PC-3 (cell line): ENCODE data around the gene TOR2A.

Experiments used
- EZH2 ChIP-seq: fragments of 300-600 bp; sonication (generic); IDR thresholded peaks from one replicate; pipeline ENCODE4 v1.6.1; 2017; ENCODE audit warnings: antibody characterized with exemption, mild to moderate bottlenecking, low read length; ENCODE audit not compliant: unreplicated experiment
- EZH2phosphoT487 ChIP-seq: fragments of 300-600 bp; sonication (generic); IDR thresholded peaks from 2 replicates; pipeline ENCODE4 v1.6.1; 2018; ENCODE audit warnings: mild to moderate bottlenecking, antibody characterized with exemption, low read length, borderline replicate concordance
- TF ChIP-seq, protein P1 (sequence below): fragments of 300-600 bp; sonication (generic); conservative IDR thresholded peaks from 2 replicates; pipeline ENCODE4 v1.5.1; 2017; ENCODE audit warnings: antibody characterized with exemption, low read depth, mild to moderate bottlenecking, low read length

DNA sequence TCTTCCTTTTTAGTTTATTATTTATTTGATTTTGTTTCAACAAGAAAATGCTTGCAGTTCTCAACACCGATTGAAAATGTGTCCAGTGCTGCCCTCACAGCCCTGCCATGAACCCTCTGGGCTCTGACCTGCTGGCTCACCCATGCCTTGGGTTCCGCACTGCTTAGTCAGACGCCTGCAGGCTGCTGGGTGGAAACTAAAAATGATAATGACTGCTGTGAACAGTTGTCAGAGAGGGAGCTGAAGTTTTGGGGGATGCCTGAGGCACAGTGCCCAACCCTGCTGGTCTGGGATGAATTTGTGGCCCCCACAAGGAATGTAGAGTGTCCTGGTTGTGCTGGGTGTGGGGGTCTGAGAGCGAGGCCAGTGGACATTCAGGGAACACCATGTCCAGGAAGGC, 50.5 kb downstream of the TOR2A start:
- TF ChIP-seq EZH2 (no peak), EZH2phosphoT487 (no peak)
- TF ChIP-seq, protein P1, sequence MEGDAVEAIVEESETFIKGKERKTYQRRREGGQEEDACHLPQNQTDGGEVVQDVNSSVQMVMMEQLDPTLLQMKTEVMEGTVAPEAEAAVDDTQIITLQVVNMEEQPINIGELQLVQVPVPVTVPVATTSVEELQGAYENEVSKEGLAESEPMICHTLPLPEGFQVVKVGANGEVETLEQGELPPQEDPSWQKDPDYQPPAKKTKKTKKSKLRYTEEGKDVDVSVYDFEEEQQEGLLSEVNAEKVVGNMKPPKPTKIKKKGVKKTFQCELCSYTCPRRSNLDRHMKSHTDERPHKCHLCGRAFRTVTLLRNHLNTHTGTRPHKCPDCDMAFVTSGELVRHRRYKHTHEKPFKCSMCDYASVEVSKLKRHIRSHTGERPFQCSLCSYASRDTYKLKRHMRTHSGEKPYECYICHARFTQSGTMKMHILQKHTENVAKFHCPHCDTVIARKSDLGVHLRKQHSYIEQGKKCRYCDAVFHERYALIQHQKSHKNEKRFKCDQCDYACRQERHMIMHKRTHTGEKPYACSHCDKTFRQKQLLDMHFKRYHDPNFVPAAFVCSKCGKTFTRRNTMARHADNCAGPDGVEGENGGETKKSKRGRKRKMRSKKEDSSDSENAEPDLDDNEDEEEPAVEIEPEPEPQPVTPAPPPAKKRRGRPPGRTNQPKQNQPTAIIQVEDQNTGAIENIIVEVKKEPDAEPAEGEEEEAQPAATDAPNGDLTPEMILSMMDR = no peak
